Stimulated activated CD8-positive, alpha-beta memory T cell treated with anti-CD3 and anti-CD28 coated beads, Interleukin-15, amount 100 ng/mL, for 1 hour (primary cell): ENCODE data around the gene SOHLH1.

Source experiments
- DNase-seq: peaks from one replicate; pipeline ENCODE4 v3.0.0-alpha.2; 2020; ENCODE audit warnings: low read depth

The SOHLH1 gene

GRCh38 chr9:135661816-135662560, 37.3 kb downstream of the SOHLH1 start:
- DNase-seq: no peak

- no peak for DNase-seq
These were observed 38.9 kb downstream of the SOHLH1 start for GRCh38 chr9:135660407-135660806.

- DNase-seq: no peak
These were observed 40.0 kb downstream of the SOHLH1 start for GRCh38 chr9:135659252-135659651.

GRCh38 chr9:135657416-135657815, 41.9 kb downstream of the SOHLH1 start:
- no peak for DNase-seq

GRCh38 chr9:135655317-135655716, 44.0 kb downstream of the SOHLH1 start:
- no peak for DNase-seq

- DNase-seq: no peak
These were observed 48.9 kb downstream of the SOHLH1 start for GRCh38 chr9:135650408-135650807.

- DNase-seq: no peak
These were observed 49.8 kb downstream of the SOHLH1 start for GRCh38 chr9:135649508-135649907.

GRCh38 chr9:135648494-135649410, 50.5 kb downstream of the SOHLH1 start:
- DNase-seq: no peak

GRCh38 chr9:135647884-135648283, 51.4 kb downstream of the SOHLH1 start:
- no peak for DNase-seq

- no peak for DNase-seq
These were observed 54.6 kb downstream of the SOHLH1 start for GRCh38 chr9:135644631-135645218.
